ENCODE results near the gene OTX1.

- TF ChIP-seq, protein P1, sequence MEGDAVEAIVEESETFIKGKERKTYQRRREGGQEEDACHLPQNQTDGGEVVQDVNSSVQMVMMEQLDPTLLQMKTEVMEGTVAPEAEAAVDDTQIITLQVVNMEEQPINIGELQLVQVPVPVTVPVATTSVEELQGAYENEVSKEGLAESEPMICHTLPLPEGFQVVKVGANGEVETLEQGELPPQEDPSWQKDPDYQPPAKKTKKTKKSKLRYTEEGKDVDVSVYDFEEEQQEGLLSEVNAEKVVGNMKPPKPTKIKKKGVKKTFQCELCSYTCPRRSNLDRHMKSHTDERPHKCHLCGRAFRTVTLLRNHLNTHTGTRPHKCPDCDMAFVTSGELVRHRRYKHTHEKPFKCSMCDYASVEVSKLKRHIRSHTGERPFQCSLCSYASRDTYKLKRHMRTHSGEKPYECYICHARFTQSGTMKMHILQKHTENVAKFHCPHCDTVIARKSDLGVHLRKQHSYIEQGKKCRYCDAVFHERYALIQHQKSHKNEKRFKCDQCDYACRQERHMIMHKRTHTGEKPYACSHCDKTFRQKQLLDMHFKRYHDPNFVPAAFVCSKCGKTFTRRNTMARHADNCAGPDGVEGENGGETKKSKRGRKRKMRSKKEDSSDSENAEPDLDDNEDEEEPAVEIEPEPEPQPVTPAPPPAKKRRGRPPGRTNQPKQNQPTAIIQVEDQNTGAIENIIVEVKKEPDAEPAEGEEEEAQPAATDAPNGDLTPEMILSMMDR (IDR thresholded peaks at IDR 0.05): no peak
- TF ChIP-seq ZFX (IDR thresholded peaks at IDR 0.05; ENCODE audit: borderline replicate concordance): no peak
Observed at GRCh38 chr2:63104482-63104881, 53.9 kb downstream of the OTX1 start.
